Stimulated activated CD8-positive, alpha-beta memory T cell treated with anti-CD3 and anti-CD28 coated beads, Interleukin-15, amount 100 ng/mL, for 24 hours (primary cell): ENCODE data around the gene RIMBP3C.
"Not testable (repeated sequence)": the region's sequence is repeated elsewhere in the genome, so short reads cannot be mapped to it uniquely, and the experiment has no call there.

ENCODE experiments used
- DNase-seq: peaks from one replicate; pipeline ENCODE4 v3.0.0-alpha.2; 2020; ENCODE audit warnings: low read depth

RIMBP3C gene, protein sequence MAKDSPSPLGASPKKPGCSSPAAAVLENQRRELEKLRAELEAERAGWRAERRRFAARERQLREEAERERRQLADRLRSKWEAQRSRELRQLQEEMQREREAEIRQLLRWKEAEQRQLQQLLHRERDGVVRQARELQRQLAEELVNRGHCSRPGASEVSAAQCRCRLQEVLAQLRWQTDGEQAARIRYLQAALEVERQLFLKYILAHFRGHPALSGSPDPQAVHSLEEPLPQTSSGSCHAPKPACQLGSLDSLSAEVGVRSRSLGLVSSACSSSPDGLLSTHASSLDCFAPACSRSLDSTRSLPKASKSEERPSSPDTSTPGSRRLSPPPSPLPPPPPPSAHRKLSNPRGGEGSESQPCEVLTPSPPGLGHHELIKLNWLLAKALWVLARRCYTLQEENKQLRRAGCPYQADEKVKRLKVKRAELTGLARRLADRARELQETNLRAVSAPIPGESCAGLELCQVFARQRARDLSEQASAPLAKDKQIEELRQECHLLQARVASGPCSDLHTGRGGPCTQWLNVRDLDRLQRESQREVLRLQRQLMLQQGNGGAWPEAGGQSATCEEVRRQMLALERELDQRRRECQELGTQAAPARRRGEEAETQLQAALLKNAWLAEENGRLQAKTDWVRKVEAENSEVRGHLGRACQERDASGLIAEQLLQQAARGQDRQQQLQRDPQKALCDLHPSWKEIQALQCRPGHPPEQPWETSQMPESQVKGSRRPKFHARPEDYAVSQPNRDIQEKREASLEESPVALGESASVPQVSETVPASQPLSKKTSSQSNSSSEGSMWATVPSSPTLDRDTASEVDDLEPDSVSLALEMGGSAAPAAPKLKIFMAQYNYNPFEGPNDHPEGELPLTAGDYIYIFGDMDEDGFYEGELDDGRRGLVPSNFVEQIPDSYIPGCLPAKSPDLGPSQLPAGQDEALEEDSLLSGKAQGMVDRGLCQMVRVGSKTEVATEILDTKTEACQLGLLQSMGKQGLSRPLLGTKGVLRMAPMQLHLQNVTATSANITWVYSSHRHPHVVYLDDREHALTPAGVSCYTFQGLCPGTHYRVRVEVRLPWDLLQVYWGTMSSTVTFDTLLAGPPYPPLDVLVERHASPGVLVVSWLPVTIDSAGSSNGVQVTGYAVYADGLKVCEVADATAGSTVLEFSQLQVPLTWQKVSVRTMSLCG (N-terminal part only)

GRCh38 chr22:21551361-21551760 is at the start of gene RIMBP3C:
Gene RIMBP3C (minus strand): TSS chr22:21551461. CDS start chr22:21550976, 485 bp downstream.
- DNase-seq = not testable (repeated sequence)

DNA sequence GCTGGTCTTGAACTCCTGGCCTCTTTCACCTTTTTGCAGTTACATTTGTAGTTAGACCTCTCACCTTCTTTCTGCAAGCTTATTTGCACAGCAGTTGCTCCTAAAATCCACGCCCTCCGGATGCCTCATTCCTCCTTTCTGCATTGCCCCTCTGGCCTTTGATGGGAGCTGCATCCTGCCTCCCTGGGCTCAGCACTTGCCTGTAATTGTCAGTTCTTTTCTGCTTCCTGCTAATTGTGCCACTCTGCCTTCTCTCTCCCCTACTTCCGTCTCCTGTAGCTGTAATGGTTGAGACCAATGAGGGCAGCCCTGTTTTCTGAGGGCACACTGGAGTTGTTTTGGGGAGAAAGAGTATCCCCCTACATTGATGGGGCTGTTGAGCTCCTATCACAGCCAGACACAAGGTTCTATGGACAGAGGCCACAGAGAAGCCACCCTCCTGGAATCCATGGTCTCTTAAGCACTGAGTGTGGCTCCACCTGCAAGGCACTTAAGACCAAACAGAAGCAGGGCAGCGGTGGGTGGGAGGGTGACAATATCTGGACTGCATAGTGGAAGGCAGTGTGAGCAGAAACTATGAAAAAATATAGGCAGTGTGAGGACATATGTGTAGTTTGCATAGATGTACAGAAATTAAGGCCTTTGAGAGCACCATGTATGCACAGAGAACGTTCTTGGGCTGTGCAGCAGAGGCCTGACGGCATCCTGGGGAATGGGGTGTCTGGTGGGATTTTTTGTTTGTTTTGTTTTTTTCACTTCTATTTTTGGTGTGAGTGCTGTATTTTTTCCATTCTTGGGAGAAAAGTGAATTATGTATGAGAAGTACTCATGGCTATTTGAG is 48.0 kb upstream of the RIMBP3C start:
- DNase-seq = no peak

DNA sequence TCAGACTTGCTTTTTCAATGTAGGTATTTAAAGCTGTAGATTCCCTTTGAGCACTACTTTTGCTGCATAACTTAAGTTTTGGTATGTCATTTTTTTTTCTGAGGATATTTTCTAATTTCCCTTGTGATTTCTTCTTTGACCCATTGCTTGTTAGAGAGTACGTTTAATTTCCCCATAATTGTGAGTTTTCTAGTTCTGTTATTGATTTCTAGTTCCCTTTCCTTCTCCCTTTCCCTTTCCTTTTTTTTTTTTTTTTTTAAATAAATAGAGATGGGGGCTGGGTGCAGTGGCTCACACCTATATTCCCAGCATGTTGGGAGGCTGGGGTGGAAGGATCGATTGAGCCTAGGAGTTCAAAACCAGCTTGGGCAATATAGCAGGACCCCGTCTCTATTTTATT is 47.0 kb upstream of the RIMBP3C start:
- no peak for DNase-seq

DNA sequence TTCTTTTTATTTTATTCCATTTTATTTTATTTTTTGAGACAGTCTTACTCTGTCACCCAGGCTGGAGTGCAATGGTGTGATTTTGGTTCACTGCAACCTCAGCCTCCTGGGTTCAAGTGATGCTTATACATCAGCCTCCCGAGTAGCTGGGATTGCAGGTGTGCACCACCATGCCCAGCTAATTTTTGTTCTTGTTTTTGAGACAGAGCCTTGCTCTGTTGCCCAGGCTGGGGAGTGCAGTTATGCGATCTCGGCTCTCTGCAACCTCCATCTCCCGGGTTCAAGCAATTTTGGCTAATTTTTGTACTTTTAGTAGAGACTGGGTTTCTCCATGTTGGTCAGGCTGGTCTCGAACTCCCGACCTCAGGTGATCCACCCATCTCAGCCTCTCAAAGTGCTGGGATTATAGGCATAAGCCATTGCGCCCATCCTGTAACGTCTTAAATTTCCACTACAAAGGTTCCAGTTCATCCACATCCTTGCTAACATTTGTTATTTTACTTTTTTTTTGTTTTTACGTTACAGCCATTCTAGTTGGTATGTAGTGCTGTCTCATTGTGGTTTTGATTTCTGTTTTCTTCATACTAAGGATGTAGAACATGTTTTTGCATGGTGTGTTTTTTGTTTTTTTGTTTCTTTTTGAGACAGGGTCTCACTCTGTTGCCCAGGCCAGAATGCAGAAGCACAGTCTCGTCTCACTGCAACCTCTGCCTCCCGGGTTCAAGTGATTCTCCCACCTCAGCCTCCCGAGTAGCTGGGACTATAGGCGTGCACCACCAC is 45.3 kb upstream of the RIMBP3C start:
- not testable (repeated sequence) for DNase-seq

DNA sequence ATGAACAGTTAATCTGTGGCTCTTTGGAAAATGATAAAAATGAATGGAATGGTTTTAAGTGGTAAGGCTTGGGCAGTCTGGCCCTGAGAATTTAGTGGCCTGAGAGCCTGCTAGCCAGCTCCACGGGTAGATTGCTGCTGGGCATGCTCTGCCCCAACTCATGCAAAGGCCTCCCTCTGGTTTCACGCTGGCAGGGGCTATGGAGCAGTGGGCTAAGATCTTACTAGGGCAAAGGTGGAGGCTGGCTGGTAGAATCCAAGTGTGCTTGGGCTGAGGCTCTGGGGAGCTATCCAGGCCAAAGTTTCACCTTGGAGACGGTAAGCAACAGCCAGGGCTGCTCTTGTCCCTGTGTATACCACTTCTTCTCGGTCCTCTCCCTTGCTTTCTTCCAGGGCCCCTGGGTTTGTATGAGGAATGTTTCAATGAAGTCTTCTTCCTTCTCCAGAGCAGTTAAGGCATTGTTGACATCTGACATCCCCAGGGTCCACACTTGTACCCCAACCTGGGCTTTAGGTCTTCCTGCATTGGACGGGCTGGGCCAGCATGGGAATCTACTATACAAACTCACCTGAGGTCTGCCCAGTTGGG is 43.7 kb upstream of the RIMBP3C start:
- no peak for DNase-seq

GRCh38 chr22:21593406-21594232 is 42.4 kb upstream of the RIMBP3C start:
- no peak for DNase-seq

GRCh38 chr22:21592422-21592821 is 41.2 kb upstream of the RIMBP3C start:
- DNase-seq = no peak

DNA sequence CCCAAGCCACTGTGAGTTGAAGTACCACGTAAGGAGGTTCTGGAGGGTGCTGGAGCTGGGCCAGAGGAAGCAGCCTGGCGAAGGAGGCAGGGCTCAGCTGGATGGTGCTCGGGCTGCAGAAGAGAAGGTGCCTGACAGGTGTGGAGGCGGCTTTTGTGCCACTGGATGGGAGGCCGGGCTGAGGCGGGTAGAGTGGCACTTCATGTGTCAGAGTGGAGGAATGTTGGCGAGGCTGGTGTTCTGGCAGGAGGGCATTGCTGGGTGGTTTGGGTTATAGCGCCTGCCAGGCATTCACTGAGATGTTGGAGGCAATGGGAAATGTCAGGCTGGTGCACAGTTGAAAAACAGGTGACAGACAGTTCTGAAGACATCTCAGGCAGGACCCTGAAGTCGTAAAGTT is 40.4 kb upstream of the RIMBP3C start:
- no peak for DNase-seq

- DNase-seq = no peak
Measured at GRCh38 chr22:21590809-21591641, 39.8 kb upstream of the RIMBP3C start.

DNA sequence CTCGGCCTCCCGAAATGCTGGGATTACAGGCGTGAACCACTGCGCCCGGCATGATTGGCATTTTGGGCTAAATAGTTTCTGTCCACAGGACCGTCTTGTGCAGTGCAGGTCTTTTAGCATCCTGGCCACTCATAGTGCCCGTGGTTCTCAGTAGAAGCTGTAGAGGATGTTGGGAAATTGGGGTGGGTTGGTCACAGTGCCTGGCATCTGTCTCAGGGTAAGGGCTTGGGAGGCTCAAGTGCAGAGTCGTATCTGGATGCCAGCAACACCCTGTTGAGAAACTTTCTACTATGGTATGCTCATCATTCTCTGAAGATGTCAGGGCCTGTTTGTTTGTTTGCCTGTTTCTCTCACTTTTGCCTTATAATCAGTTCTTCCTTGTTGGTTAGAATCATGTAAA is 38.1 kb upstream of the RIMBP3C start:
- no peak for DNase-seq

- no peak for DNase-seq
Measured at GRCh38 chr22:21587803-21588611, 36.7 kb upstream of the RIMBP3C start.

GRCh38 chr22:21585389-21585788 is 34.1 kb upstream of the RIMBP3C start:
- DNase-seq = no peak

DNA sequence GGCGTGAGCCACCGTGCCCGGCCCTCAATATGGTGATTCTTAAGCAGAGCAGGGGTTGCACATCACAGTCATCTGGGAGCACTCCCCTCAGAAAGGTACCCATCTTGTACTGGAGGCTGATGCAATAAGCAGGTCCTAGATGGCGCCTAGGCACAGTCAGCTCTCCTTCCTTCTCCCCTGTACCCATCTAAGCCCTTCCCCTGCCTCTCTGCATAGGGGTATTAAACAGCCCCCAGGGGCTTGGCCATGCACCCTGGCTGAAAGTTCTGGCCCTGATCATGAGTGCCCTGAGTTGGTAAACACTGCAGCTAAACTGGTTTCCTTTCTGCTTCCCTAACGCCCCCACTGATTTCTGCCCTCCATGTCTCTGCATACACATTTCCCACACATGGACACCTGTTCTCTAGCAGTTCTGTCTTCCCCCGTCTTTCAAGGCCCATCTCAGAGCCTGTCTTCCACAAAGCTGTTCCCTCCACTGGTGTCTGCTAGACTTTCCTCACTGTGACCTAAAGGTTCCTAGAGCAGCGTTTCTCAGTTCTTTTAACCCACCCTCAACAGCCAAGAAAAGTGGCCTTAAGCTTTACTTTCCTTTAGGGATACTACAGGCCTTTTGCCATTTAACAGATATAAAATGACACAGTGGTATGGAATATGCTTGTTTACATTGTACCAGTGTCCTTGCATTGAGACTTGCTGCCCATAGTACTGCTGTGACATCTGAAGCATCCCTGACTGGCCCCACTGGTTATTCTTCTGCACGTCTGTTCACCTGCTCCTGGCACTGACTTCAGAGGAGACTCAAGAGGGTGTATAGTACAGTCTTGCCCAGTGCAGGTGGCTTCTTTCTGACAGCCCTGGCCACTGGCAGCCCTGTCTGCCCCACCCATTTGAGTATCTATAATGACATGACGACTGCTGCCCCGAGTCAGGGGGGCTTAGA is 31.8 kb upstream of the RIMBP3C start:
- no peak for DNase-seq

DNA sequence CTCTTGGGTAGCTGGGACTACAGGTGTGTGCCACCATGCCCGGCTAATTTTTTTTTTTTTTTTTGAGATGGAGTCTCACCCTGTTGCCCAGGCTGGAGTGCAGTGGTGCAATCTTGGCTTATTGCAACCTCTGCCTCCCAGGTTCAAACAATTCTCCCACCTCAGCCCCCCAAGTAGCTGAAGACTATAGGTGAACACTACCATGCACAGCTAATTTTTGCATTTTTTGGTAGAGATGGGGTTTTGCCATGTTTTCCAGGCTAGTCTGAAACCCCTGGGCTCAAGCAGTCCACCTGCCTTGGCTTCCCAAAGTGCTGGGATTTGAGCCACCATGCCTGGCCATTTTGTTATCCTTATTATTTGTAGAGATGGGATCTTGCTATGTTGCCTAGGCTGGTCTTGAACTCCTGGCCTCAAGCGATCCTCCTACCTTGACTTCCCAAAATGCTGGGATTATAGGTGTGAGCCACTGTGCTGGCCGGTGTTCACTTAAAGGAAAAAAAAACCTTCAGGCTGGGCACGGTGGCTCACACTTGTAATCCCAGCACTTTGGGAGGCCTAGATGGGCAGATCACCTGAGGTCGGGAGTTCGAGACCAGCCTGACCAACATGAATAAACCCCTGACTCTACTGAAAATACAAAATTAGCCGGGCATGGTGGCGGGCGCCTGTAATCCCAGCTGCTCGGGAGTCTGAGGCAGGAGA is 29.9 kb upstream of the RIMBP3C start:
- DNase-seq = not testable (repeated sequence)

DNA sequence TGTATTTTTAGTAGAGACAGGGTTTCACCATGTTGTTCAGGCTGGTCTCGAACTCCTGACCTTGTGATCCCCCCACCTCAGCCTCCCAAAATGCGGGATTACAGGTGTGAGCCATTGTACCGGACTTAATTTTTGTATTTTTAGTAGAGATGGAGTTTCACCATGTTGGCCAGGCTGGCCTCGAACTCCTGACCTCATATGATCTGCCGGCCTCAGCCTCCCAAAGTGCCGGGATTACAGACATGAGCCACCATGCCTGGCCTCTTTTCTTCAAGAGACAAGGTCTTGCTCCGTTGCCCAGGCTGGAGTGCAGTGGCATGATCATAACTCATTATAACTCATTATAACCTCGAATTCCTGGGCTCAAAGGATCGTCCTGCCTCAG is 29.4 kb upstream of the RIMBP3C start:
- DNase-seq = not testable (repeated sequence)

- no peak for DNase-seq
Measured at GRCh38 chr22:21579474-21579851, 28.2 kb upstream of the RIMBP3C start.
